B cell (primary cell): ENCODE measurements around the gene NYAP1. TPM values are rescaled to one million over a fixed set of nuclear protein-coding genes. Genes with fewer than 3 reads are reported as not detected.

Experiments
- ATAC-seq: fragments of 200-7000 bp; cut with Tn5 transposase; one replicate; pipeline ENCODE4 v1.10.0; 2021; ENCODE audit warnings: low read depth, mild to moderate bottlenecking, moderate number of reproducible peaks, moderate library complexity
- CTCF ChIA-PET: fragments of 350-600 bp; sonication (Branson Sonifier 250); formaldehyde crosslinking; loops from one replicate; lab custom pipeline; 2021; ENCODE audit warnings: antibody characterized with exemption, inconsistent platforms; lab: Charles Lee
- POLR2A ChIA-PET: fragments of 350-600 bp; sonication (Branson Sonifier 250); formaldehyde crosslinking; loops from one replicate; lab custom pipeline; 2021; ENCODE audit warnings: antibody characterized with exemption; lab: Charles Lee
- DNase-seq: peaks from one replicate; pipeline ENCODE4 v3.0.0; 2013
- H2AFZ ChIP-seq: 2 replicates; pipeline ENCODE4 v1.6.1; 2012; ENCODE audit warnings: mild to moderate bottlenecking, low read depth, low read length; ENCODE audit not compliant: insufficient read depth, poor library complexity, severe bottlenecking
- H3K27ac ChIP-seq, 2 donors: 1 replicate in 1 of 2; 2 replicates in 1 of 2; pipeline ENCODE4 v1.5.1; 2012 to 2013; ENCODE audit warnings: low read length in 2 of 2, mild to moderate bottlenecking in 2 of 2, moderate library complexity in 1 of 2
- H3K27me3 ChIP-seq, 4 experiments: fragments of 200-600 bp in 1 of 4; sonication (generic) in 1 of 4; replicated peaks in 1 of 4; 1 replicate in 2 of 4; 2 replicates in 2 of 4; pipeline versions ENCODE4 v1.6.1 to v1.7.0; 2013 to 2016; ENCODE audit warnings: low read length in 3 of 4, mild to moderate bottlenecking in 2 of 4, mixed read lengths in 1 of 4, moderate library complexity in 1 of 4; ENCODE audit not compliant: insufficient read depth in 4 of 4, control insufficient read depth in 3 of 4; ENCODE audit errors: control extremely low read depth in 1 of 4
- H3K36me3 ChIP-seq, 2 experiments: replicated peaks in 1 of 2; 1 replicate in 1 of 2; 2 replicates in 1 of 2; pipeline versions ENCODE4 v1.6.1 to v1.7.1; 2013; ENCODE audit warnings: low read length in 1 of 2; ENCODE audit not compliant: insufficient read depth in 2 of 2, control insufficient read depth in 1 of 2; ENCODE audit errors: control extremely low read depth in 1 of 2, extremely low read depth in 1 of 2
- H3K4me1 ChIP-seq, 2 donors: fragments of 200-600 bp in 1 of 2; sonication (generic) in 1 of 2; 1 replicate in 1 of 2; 2 replicates in 1 of 2; pipeline versions ENCODE4 v1.5.1 to v1.6.1; 2013 to 2017; ENCODE audit warnings: low read length in 2 of 2; ENCODE audit not compliant: control insufficient read depth in 2 of 2, insufficient read depth in 2 of 2
- H3K4me2 ChIP-seq: replicated peaks from 2 replicates; pipeline ENCODE3; 2012; ENCODE audit warnings: mild to moderate bottlenecking, low read depth, low read length; ENCODE audit not compliant: poor library complexity, severe bottlenecking
- H3K4me3 ChIP-seq, 5 experiments: fragments of 200-600 bp in 1 of 5; sonication (generic) in 1 of 5; 1 replicate in 3 of 5; 2 replicates in 2 of 5; pipeline versions ENCODE4 v1.5.1 to v1.7.0; 2011 to 2016; ENCODE audit warnings: low read length in 4 of 5, mild to moderate bottlenecking in 4 of 5, low read depth in 2 of 5, control low read depth in 1 of 5, moderate library complexity in 1 of 5; ENCODE audit not compliant: insufficient read depth in 1 of 5; ENCODE audit errors: control extremely low read depth in 1 of 5, extremely low read depth in 1 of 5
- H3K79me2 ChIP-seq: fragments of 200-600 bp; sonication (generic); one replicate; pipeline ENCODE4 v1.6.0; 2016; ENCODE audit warnings: low read length; ENCODE audit not compliant: control insufficient read depth, insufficient read depth
- H3K9ac ChIP-seq: fragments of 200-600 bp; sonication (generic); 2 replicates; pipeline ENCODE4 v1.6.1; 2017; ENCODE audit warnings: mild to moderate bottlenecking, low read length, moderate library complexity
- H3K9me3 ChIP-seq, 3 donors: one replicate each; pipeline versions ENCODE4 v1.6.1 to v1.7.1; 2013; ENCODE audit warnings: low read length in 2 of 3; ENCODE audit not compliant: control insufficient read depth in 2 of 3, insufficient read depth in 1 of 3; ENCODE audit errors: control extremely low read depth in 1 of 3
- H4K20me1 ChIP-seq: 2 replicates; pipeline ENCODE4 v1.6.0; 2012; ENCODE audit warnings: mild to moderate bottlenecking, low read length; ENCODE audit not compliant: insufficient read depth, control insufficient read depth, poor library complexity, severe bottlenecking
- H3K27ac Mint-ChIP-seq: one replicate; pipeline ENCODE4 v1.8.0; 2021; ENCODE audit warnings: mixed read lengths
- H3K27me3 Mint-ChIP-seq: one replicate; pipeline ENCODE4 v1.8.0; 2021; ENCODE audit warnings: mixed read lengths
- H3K4me1 Mint-ChIP-seq: one replicate; pipeline ENCODE4 v1.8.0; 2021; ENCODE audit warnings: mixed read lengths
- H3K4me3 Mint-ChIP-seq: one replicate; pipeline ENCODE4 v1.8.0; 2021; ENCODE audit warnings: mixed read lengths
- H3K9me3 Mint-ChIP-seq: one replicate; pipeline ENCODE4 v1.8.0; 2022; ENCODE audit warnings: mixed read lengths; ENCODE audit not compliant: insufficient read depth
- CTCF ChIP-seq: fragments of 200-600 bp; IDR thresholded peaks from one replicate; pipeline ENCODE4 v1.8.0; 2022; ENCODE audit warnings: antibody characterized with exemption, mild to moderate bottlenecking
- EZH2 ChIP-seq: IDR thresholded peaks from 2 replicates; pipeline ENCODE4 v1.6.1; 2012; ENCODE audit warnings: borderline replicate concordance, low read depth, mild to moderate bottlenecking, moderate library complexity, low read length; ENCODE audit not compliant: insufficient read depth, poor library complexity, severe bottlenecking
- WGBS: methylation state at CpG from one replicate; pipeline ENCODE4 v1.1.5; 2013; ENCODE audit warnings: missing lambda C conversion rate; ENCODE audit not compliant: insufficient coverage; 5-methylcytosine and 5-hydroxymethylcytosine counted together
- intact Hi-C: fragments of 100-400 bp; cut with micrococcal nuclease; formaldehyde crosslinking; loops from one replicate; pipeline ENCODE4 v1.10.0; 2022
- polyA minus RNA-seq: library from RNA; depleted of rRNA, polyadenylated mRNA; stranded (reverse); fragments of >200 nt; gene quantifications from 2 replicates; pipeline ENCODE4 v1.2.3, GENCODE V29; 2012
- polyA plus RNA-seq: library from polyadenylated mRNA; depleted of rRNA; stranded (reverse); fragments of >200 nt; gene quantifications from 2 replicates; pipeline ENCODE4 v1.2.3, GENCODE V29; 2012
- total RNA-seq, 2 donors: library from RNA; stranded (reverse); fragments of 120-200 nt in 1 of 2; gene quantifications; 1 replicate in 1 of 2; 2 replicates in 1 of 2; pipeline versions ENCODE4 v1.2.3 to v1.2.4, GENCODE V29; 2013 to 2022

Gene NYAP1
- total RNA-seq: not detected in 2 replicates
- total RNA-seq (2013): 0.05 TPM
- 0.06 TPM in 1 of 2 replicates, not detected in the other for polyA plus RNA-seq
- 0.07 TPM in 1 of 2 replicates, not detected in the other for polyA minus RNA-seq

DNA sequence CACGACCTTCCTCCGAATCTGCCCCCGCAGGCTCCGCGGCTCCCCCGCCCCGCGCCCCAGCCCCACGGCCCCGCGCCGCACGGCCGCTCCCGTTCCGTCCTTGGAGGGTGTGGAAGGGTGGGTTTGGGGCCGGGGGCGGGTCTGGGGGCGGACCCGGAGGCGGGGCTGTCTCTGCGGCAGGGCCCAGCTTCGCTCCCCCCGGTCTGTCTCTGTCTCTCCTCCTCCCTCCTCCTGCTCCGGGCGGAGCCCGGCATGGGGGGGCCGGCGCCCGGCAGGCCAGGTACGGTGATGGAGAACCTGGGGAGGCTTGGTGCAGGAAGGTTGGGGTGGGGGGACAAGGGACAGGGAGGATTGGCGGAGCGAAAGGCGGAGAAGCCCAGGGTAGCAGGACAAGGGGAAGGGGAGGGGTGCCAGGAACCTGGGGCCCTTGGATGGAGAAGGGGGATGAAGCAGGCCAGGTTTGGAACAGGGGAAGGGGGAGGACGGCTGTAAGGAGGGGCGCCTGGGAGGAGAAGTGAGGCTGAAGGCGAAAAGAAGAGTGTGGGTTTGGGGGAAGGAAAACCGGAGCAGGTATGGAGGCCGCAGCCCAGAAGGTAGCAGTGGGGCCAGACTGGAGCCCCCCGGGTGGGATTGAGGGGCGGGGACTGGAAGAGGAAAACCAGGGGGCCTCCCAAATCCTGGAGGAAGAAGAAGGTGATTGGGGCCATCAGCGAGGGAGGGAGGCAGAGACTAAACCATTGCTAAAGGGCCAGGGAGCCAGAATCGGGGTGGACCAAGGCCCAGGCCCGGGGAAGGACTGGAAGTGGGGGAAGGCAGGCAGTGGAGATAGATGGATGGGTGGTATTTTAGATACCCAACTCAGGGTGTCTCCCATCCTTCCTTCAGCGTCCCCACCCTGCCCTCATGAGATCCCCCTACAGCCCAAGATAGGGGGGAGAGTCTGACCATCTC lies at the start of gene NYAP1:
NYAP1 (plus strand) TSS at position 206 of the 951 bp plus-strand sequence. CDS start 1,385 bp downstream, outside the sequence.
- intact Hi-C loops: loop anchor here (1.0 kb wide), 3 partner anchors 15 to 75 kb away; no protein-coding TSS in a partner anchor
- Mint-ChIP-seq H3K9me3 (no peaks in the 10 kb centered on the region), H3K27ac (peak within 1 kb of the TSS; percentile 37), H3K4me1 (peaks cover 11% of the 10 kb centered on the region), H3K4me3 (peak within 1 kb of the TSS; percentile 87), H3K27me3 (peaks cover 8% of the 10 kb centered on the region)
- ChIA-PET CTCF (interaction anchor here (0.7 to 5.6 kb wide), 6 partner anchors 9 to 76 kb away, joined by 3 to 80 read pairs (median 6); no protein-coding TSS in a partner anchor), POLR2A (interaction anchor here (1.5 kb wide), 1 partner anchor 55 kb away, joined by 5 read pairs; the partner anchor contains the start of genes MEPCE and ZCWPW1)
- Histone ChIP-seq H3K4me2 (peak within 1 kb of the TSS; percentile 98), H3K9ac (peak within 1 kb of the TSS; percentile 69), H3K79me2 (peaks cover 8% of the 10 kb centered on the region), H3K36me3 (no peaks in the 10 kb centered on the region), H3K27me3 (peaks cover 0 to under 1% (median 0%) of the 10 kb centered on the region in 4 experiments), H3K27ac (no peak within 1 kb of the TSS), H3K9me3 (no peaks in the 10 kb centered on the region), H3K4me1 (peaks cover 11 to 17% of the 10 kb centered on the region in 2 donors), H2AFZ (peak within 1 kb of the TSS; percentile 86), H4K20me1 (no peaks in the 10 kb centered on the region), H3K4me3 (peak within 1 kb of the TSS in 4 of 5 experiments; percentile 36 to 67 (median 49))
- ATAC-seq: peak; percentile 18
- no peak for DNase-seq
- TF ChIP-seq EZH2: no peak
- TF ChIP-seq CTCF: no peak
- 28% methylated on average over 25 of the region's 45 CpGs for WGBS
